Small intestine (tissue), 7 donors: Measurements from ENCODE around the gene HS6ST3. TPM values are rescaled to one million over a fixed set of nuclear protein-coding genes. Genes with fewer than 3 reads are reported as not detected.

Experiments used
- DNase-seq, 2 donors: peaks; one replicate each; pipeline versions ENCODE4 v3.0.0 to v3.0.0-alpha.2; 2013
- FAIRE-seq: peaks from 2 replicates; lab custom pipeline; 2012; peaks lifted over from hg19 to GRCh38; lab: Jason Lieb, UNC
- H3K27ac ChIP-seq, 3 donors: one replicate each; pipeline ENCODE4 v1.5.1; 2013; ENCODE audit warnings: low read length in 2 of 3, mild to moderate bottlenecking in 2 of 3, control low read depth in 1 of 3, inconsistent platforms in 1 of 3, low read depth in 1 of 3, moderate library complexity in 1 of 3
- H3K27me3 ChIP-seq, 3 donors: one replicate each; pipeline ENCODE4 v1.6.1; 2013; ENCODE audit warnings: low read length in 3 of 3, inconsistent platforms in 1 of 3; ENCODE audit not compliant: control insufficient read depth in 3 of 3, insufficient read depth in 3 of 3
- H3K36me3 ChIP-seq, 3 donors: one replicate each; pipeline ENCODE4 v1.6.1; 2013; ENCODE audit warnings: low read length in 3 of 3, inconsistent platforms in 1 of 3, low read depth in 1 of 3, mild to moderate bottlenecking in 1 of 3, moderate library complexity in 1 of 3; ENCODE audit not compliant: control insufficient read depth in 3 of 3, insufficient read depth in 2 of 3
- H3K4me1 ChIP-seq, 3 donors: one replicate each; pipeline ENCODE4 v1.6.1; 2013; ENCODE audit warnings: low read length in 2 of 3, inconsistent platforms in 1 of 3, low read depth in 1 of 3, mild to moderate bottlenecking in 1 of 3, moderate library complexity in 1 of 3; ENCODE audit not compliant: control insufficient read depth in 3 of 3, insufficient read depth in 2 of 3
- H3K4me3 ChIP-seq, 3 donors: one replicate each; pipeline ENCODE4 v1.5.1; 2013; ENCODE audit warnings: low read length in 3 of 3, control low read depth in 1 of 3, inconsistent platforms in 1 of 3, low read depth in 1 of 3, mild to moderate bottlenecking in 1 of 3, moderate library complexity in 1 of 3
- H3K9me3 ChIP-seq, 2 donors: one replicate each; pipeline ENCODE4 v1.6.1; 2013; ENCODE audit warnings: low read depth in 1 of 2, low read length in 1 of 2; ENCODE audit not compliant: control insufficient read depth in 2 of 2, insufficient read depth in 1 of 2
- WGBS, 3 donors: extraction: QIAGEN DNeasy Blood & Tissue Kit; methylation state at CpG; one replicate each; pipeline ENCODE4 v1.1.7; 2013; 5-methylcytosine and 5-hydroxymethylcytosine counted together
- polyA plus RNA-seq, 4 donors: library from polyadenylated mRNA; stranded (reverse) in 3 of 4; unstranded in 1 of 4; fragments of 200-250 nt in 3 of 4; fragments of 120-200 nt in 1 of 4; gene quantifications; one replicate each; pipeline versions ENCODE4 v1.2.1 to v1.2.3, GENCODE V29; 2013
- donor health status: healthy with polysubstance abuse.
- donor health status: control.
- donor health status: control.
- donor health status: Bipolar disorder and iron deficiency.
- donor health status: healthy.

Gene HS6ST3
- polyA plus RNA-seq, 4 donors = under 0.01 to 0.86 (median 0.54) TPM; not detected in 1

DNA sequence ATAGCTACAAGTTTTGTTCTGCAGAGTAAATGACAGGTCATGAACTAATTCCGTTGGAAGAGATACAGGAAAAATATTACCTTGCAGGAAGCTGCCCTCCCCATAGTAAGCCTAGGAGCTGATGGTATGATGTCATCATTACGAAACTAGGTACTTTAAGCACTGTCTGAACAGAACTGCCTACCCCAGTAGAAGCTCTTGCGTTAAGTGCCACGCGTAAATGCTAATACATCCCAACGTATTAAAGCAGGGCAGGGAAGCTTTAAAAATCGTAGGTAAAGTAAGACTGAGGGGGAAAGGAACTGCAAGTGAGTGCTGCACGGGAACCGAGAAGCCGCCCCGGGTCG lies 37.3 kb upstream of the HS6ST3 start:
- H3K4me1 ChIP-seq = no peaks in the 10 kb centered on the region
- no peaks in the 10 kb centered on the region for H3K27me3 ChIP-seq
- WGBS, 3 donors = 1 to 4% (median 2%) methylated on average over 12 of the region's 12 CpGs
- DNase-seq (peak; percentile 19 to 72), FAIRE-seq (no peak)
- peak overlapping the region in 2 of 3 donors; percentile 85 to 89 for H3K27ac ChIP-seq
- no peaks in the 10 kb centered on the region for H3K36me3 ChIP-seq
- H3K4me3 ChIP-seq = peak overlapping the region; percentile 66 to 98 (median 94)
- no peaks in the 10 kb centered on the region for H3K9me3 ChIP-seq

DNA sequence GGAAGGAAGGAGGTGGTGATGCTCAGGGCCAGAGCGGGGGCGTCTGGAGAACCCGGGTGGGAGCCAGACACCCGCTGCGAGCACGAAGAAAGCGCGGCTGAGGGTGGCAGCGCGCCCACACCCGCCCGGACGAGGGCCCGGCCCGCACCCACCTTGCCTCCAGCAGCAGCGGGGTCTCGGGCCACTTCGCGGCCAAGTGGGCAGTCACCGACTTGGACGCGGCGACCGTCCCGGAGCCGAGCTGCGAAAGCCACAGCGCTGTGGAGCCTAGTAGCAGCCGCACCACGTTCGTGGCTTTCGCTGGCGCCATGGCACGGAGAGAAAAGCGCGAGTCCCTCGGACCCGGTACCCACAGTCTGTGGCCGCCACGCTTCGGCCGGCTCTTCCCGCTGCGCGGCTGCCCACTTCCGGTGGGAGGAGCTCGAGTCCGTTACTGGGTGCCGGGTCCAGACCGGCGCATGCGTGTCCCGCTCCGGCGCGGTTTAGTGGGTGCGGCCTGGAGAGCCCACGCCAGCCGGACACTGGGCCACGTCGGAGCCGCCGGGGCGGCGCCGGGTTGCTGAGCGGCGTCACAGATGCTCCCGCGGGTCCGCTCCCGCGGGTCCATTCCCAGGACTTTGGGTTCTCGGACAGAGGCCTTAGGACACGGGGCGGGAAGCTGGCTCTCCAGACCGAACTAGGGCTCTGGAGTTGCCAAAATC lies 36.8 kb upstream of the HS6ST3 start, which contains the start of gene UGGT2:
Gene UGGT2, minus strand, starts transcription at position 399 of the 701 bp plus-strand sequence. Its CDS starts 89 bp downstream, at position 310.
- FAIRE-seq = no peak
- peak within 1 kb of the TSS; percentile 68 to 91 (median 89) for H3K27ac ChIP-seq
- WGBS, 3 donors = 1 to 2% (median 1%) methylated on average over 76 to 77 of the region's 77 CpGs
- peak within 1 kb of the TSS; percentile 66 to 98 (median 94) for H3K4me3 ChIP-seq
- H3K27me3 ChIP-seq = no peaks in the 10 kb centered on the region
- peak; percentile 88 to 95 for DNase-seq
- no peaks in the 10 kb centered on the region for H3K4me1 ChIP-seq
- H3K36me3 ChIP-seq = no peaks in the 10 kb centered on the region
- H3K9me3 ChIP-seq = no peaks in the 10 kb centered on the region

DNA sequence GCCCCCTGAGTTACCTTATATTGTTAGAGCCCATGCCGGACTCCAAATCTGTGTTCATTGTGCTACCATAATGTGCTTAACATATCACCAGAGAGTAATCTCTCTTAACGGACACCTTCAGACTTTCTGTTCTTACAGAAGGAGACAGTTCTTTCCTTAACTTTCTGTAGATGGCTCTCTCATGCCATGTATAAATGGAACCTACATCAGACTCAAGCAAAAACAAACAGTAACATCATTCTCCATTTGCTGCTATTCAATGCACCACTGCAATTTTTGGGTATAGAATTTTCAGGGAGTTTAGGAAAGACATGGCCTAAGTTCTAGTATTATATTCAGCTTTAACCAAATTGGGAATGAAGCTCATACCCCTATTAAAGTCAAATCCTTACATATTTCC lies 24.1 kb upstream of the HS6ST3 start:
- peaks cover 0 to 4% (median 0%) of the 10 kb centered on the region in 3 donors for H3K27me3 ChIP-seq
- H3K4me1 ChIP-seq = no peaks in the 10 kb centered on the region
- no peaks in the 10 kb centered on the region for H3K36me3 ChIP-seq
- WGBS, 3 donors = 68 to 79% (median 77%) methylated on average over 2 of the region's 2 CpGs
- FAIRE-seq (no peak), DNase-seq (no peak)
- H3K4me3 ChIP-seq = no peak overlapping the region
- no peaks in the 10 kb centered on the region for H3K9me3 ChIP-seq
- no peak overlapping the region for H3K27ac ChIP-seq

DNA sequence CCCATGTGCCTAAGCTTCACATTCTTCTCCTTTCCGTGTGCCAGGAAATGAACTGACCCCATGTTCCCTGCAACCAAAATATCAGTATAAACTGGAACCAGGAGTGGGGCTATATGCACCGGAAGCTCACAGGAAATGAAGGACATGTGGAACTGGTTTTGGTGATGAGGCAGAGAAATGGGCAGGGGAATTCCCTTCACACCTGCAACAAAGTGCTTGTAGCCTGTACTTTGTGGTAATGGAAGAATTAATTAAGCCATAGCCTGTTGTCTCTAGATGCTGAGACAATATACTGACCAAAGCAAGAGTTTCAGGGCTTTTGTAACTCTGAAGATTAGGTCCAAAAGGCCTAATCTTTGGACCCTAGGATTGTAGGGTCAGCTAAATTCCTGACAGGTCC lies 21.2 kb upstream of the HS6ST3 start:
- Histone ChIP-seq H3K4me1 (no peaks in the 10 kb centered on the region), H3K4me3 (no peak overlapping the region), H3K36me3 (no peaks in the 10 kb centered on the region), H3K9me3 (no peaks in the 10 kb centered on the region), H3K27me3 (peaks cover 0 to 4% (median 0%) of the 10 kb centered on the region in 3 donors), H3K27ac (no peak overlapping the region)
- DNase-seq (no peak), FAIRE-seq (no peak)
- WGBS, 3 donors = 58 to 81% (median 70%) methylated on average over 2 of the region's 2 CpGs

DNA sequence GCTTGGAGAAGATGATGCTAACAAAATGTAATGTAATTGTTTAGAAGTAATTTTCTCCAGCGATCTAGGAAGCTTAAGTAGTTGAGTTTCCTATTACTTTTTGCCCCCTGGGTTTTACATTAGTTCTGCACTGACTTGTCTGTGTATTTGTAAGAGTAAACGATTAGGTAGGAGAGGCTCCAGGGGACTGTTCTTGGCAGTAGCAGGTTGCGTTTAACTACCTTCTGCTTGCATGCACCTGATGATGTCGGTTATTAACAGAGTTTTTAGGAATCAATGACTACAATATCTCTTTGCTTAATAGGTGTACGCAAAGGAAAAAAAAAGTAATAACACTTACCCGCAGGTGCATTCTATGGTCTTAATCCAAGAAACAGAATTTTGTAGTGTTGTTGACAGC lies 18.4 kb upstream of the HS6ST3 start:
- H3K9me3 ChIP-seq = no peaks in the 10 kb centered on the region
- no peaks in the 10 kb centered on the region for H3K36me3 ChIP-seq
- no peak overlapping the region for H3K27ac ChIP-seq
- peaks cover 0 to 2% (median 0%) of the 10 kb centered on the region in 3 donors for H3K27me3 ChIP-seq
- H3K4me3 ChIP-seq = no peak overlapping the region
- 75 to 78% (median 77%) methylated on average over 6 of the region's 6 CpGs for WGBS, 3 donors
- no peak for DNase-seq
- no peak for FAIRE-seq
- H3K4me1 ChIP-seq = no peaks in the 10 kb centered on the region

DNA sequence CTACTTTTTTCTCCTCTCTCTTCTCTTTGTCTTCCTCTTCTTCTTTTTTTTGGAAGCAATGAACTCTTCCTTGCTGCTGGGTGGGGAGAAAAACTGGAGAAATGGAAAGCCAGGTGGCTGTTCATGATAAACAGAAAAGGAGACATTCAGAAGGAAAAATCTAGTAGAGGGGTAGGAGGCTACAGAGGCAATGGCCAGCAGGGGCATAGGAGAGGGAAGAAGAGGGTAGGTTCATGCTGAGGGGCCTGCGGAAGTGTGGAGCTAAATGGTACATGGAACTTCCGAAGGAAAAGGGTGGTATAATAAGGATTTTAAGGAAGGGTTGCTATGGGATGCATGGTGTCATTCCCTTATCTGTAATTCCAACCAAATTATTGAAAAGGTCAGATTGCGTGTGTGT lies 17.5 kb upstream of the HS6ST3 start:
- FAIRE-seq = no peak

DNA sequence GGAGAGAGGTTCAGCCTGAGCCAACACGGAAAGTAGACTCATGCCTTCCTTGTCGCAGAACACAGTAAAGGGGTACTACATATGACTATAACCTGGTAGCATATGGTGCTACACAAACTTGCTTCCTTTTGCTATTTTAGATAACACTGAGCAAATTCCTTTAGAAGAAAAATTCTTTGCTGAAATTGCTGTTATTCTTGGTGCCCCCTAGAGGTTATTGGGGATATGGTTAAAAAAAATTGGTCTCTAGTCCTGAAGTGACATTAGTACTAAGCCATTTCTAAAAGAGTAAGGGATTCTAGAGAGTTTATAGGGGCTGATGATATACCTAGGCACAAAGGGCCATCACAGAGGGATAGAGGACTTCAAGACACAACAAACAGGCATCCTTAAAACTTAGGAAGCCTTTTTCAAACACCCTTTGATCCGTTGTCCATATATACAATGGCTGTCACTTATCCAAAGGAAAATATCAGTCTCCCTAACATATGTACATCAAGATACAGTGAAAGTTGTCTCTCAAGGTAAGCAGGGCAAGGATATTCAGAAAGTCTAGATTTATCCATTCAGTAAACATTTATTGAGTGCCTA lies 13.9 kb upstream of the HS6ST3 start:
- Histone ChIP-seq H3K4me1 (no peaks in the 10 kb centered on the region), H3K9me3 (no peaks in the 10 kb centered on the region), H3K4me3 (no peak overlapping the region), H3K36me3 (no peaks in the 10 kb centered on the region), H3K27me3 (peaks cover 0 to 2% (median 0%) of the 10 kb centered on the region in 3 donors), H3K27ac (no peak overlapping the region)
- WGBS, 3 donors = 70 to 90% (median 73%) methylated on average over 3 of the region's 3 CpGs
- no peak for FAIRE-seq
- peak; percentile 5 to 31 for DNase-seq

More for the DNA sequence above, 17.5 kb upstream of the HS6ST3 start:
- Histone ChIP-seq H3K4me1 (no peaks in the 10 kb centered on the region), H3K9me3 (no peaks in the 10 kb centered on the region), H3K27ac (no peak overlapping the region), H3K27me3 (peaks cover 0 to 2% (median 0%) of the 10 kb centered on the region in 3 donors), H3K36me3 (no peaks in the 10 kb centered on the region), H3K4me3 (no peak overlapping the region)
- WGBS, 3 donors = 81 to 92% (median 88%) methylated on average over 3 of the region's 3 CpGs
- no peak for DNase-seq

DNA sequence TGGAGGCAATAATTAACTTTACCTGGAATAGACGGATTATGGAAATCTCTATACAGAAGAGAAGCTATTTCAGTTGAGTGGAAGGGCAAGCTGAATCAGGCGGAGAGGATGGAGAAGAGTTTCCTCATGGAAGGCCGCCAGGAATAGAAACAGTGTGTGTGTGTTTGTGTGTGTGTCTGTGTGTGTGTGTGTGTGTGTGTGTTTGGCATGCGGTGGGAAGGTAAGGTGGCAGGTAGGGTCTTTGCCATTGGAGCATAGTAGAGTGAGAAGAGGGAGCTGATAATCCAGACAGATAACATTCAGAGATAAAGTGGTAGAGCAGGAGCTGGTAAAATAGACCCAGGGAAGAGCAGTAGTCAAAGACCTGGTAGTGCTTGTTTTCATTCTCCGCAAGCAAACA lies 9.2 kb upstream of the HS6ST3 start:
- WGBS, 3 donors = 87 to 94% (median 91%) methylated on average over 5 of the region's 5 CpGs
- Histone ChIP-seq H3K9me3 (no peaks in the 10 kb centered on the region), H3K27ac (no peak overlapping the region), H3K27me3 (peaks cover 0 to 3% (median 0%) of the 10 kb centered on the region in 3 donors), H3K36me3 (no peaks in the 10 kb centered on the region), H3K4me1 (no peaks in the 10 kb centered on the region), H3K4me3 (no peak overlapping the region)
- no peak for FAIRE-seq
- DNase-seq = no peak
